HG03521 (cell line): Measurements from ENCODE around the gene C1orf185.
"Not testable (repeated sequence)": the region's sequence is repeated elsewhere in the genome, so short reads cannot be mapped to it uniquely, and the experiment has no call there.

Source experiments
- ATAC-seq: cut with Tn5 transposase; IDR thresholded peaks from one replicate; pipeline ENCODE4 v1.9.1; 2021; ENCODE audit warnings: mild to moderate bottlenecking, moderate library complexity; ENCODE audit not compliant: unreplicated experiment

The C1orf185 gene

GRCh38 chr1:51101976-51102375, at the start of gene C1orf185:
Gene C1orf185 (plus strand): TSS chr1:51102228. CDS start chr1:51102234, 6 bp downstream.
- no peak for ATAC-seq

- no peak for ATAC-seq
Observed at GRCh38 chr1:51058858-51059257, 43.2 kb upstream of the C1orf185 start.

GRCh38 chr1:51061231-51061918, 40.7 kb upstream of the C1orf185 start:
- ATAC-seq, result no peak

- no peak for ATAC-seq
Observed at GRCh38 chr1:51063121-51063520, 38.9 kb upstream of the C1orf185 start.

- no peak for ATAC-seq
Observed at GRCh38 chr1:51070011-51070410, 32.0 kb upstream of the C1orf185 start.

GRCh38 chr1:51070640-51071039, 31.4 kb upstream of the C1orf185 start:
- ATAC-seq, result no peak

GRCh38 chr1:51071291-51072042, 30.6 kb upstream of the C1orf185 start:
- no peak for ATAC-seq

- no peak for ATAC-seq
Observed at GRCh38 chr1:51072043-51072439, 30.0 kb upstream of the C1orf185 start.

- ATAC-seq, result no peak
Observed at GRCh38 chr1:51072651-51073050, 29.4 kb upstream of the C1orf185 start.

GRCh38 chr1:51073456-51073855, 28.6 kb upstream of the C1orf185 start:
- ATAC-seq, result no peak

GRCh38 chr1:51086496-51087271, 15.3 kb upstream of the C1orf185 start:
- ATAC-seq, result no peak

- no peak for ATAC-seq
Observed at GRCh38 chr1:51088474-51088873, 13.6 kb upstream of the C1orf185 start.

- no peak for ATAC-seq
Observed at GRCh38 chr1:51093581-51093980, 8.4 kb upstream of the C1orf185 start.

- no peak for ATAC-seq
Observed at GRCh38 chr1:51097171-51097570, 4.9 kb upstream of the C1orf185 start.

GRCh38 chr1:51100264-51100880, 1.7 kb upstream of the C1orf185 start:
- ATAC-seq, result peak; percentile 56

- no peak for ATAC-seq
Observed at GRCh38 chr1:51114137-51114536, 12.1 kb downstream of the C1orf185 start.

- no peak for ATAC-seq
Observed at GRCh38 chr1:51115714-51116404, 13.8 kb downstream of the C1orf185 start.

GRCh38 chr1:51119331-51119730, 17.3 kb downstream of the C1orf185 start:
- ATAC-seq, result no peak

- no peak for ATAC-seq
Observed at GRCh38 chr1:51120629-51121028, 18.6 kb downstream of the C1orf185 start.

- ATAC-seq, result not testable (repeated sequence)
Observed at GRCh38 chr1:51127152-51127551, 25.1 kb downstream of the C1orf185 start.

- no peak for ATAC-seq
Observed at GRCh38 chr1:51131185-51131584, 29.2 kb downstream of the C1orf185 start.
